Liver (tissue), 9 donors: Measurements from ENCODE around the gene CACNG6. TPM values are rescaled to one million over a fixed set of nuclear protein-coding genes. Genes with fewer than 3 reads are reported as not detected.

Experiments used
- DNase-seq: peaks from one replicate; pipeline ENCODE4 v3.0.0-alpha.2; 2017; ENCODE audit warnings: low spot score
- H3K27ac ChIP-seq, 2 donors: one replicate each; pipeline ENCODE4 v1.7.0; 2013; ENCODE audit warnings: inconsistent platforms in 2 of 2, low read length in 2 of 2, control low read depth in 1 of 2, low read depth in 1 of 2, mild to moderate bottlenecking in 1 of 2
- H3K27me3 ChIP-seq, 4 donors: one replicate each; pipeline versions ENCODE4 v1.6.1 to v1.7.0; 2013; ENCODE audit warnings: low read length in 3 of 4, inconsistent platforms in 1 of 4, mild to moderate bottlenecking in 1 of 4, moderate library complexity in 1 of 4; ENCODE audit not compliant: control insufficient read depth in 4 of 4, insufficient read depth in 4 of 4
- H3K36me3 ChIP-seq, 4 donors: one replicate each; pipeline versions ENCODE4 v1.6.1 to v1.7.0; 2013; ENCODE audit warnings: low read length in 3 of 4, mild to moderate bottlenecking in 3 of 4, low read depth in 1 of 4, moderate library complexity in 1 of 4; ENCODE audit not compliant: control insufficient read depth in 4 of 4, insufficient read depth in 3 of 4
- H3K4me1 ChIP-seq, 4 donors: one replicate each; pipeline versions ENCODE4 v1.6.1 to v1.7.0; 2013; ENCODE audit warnings: low read length in 3 of 4, mild to moderate bottlenecking in 3 of 4, moderate library complexity in 1 of 4; ENCODE audit not compliant: control insufficient read depth in 4 of 4, insufficient read depth in 4 of 4
- H3K4me3 ChIP-seq, 3 donors: one replicate each; pipeline versions ENCODE4 v1.6.1 to v1.7.0; 2013; ENCODE audit warnings: low read length in 3 of 3, control low read depth in 1 of 3, low read depth in 1 of 3, mild to moderate bottlenecking in 1 of 3
- H3K9ac ChIP-seq, 2 donors: one replicate each; pipeline ENCODE4 v1.7.0; 2013; ENCODE audit warnings: low read length in 2 of 2, mild to moderate bottlenecking in 2 of 2, moderate library complexity in 2 of 2, control low read depth in 1 of 2, low read depth in 1 of 2
- H3K9me3 ChIP-seq, 4 donors: one replicate each; pipeline versions ENCODE4 v1.6.1 to v1.7.0; 2013; ENCODE audit warnings: low read length in 3 of 4; ENCODE audit not compliant: control insufficient read depth in 4 of 4
- ATF3 ChIP-seq: IDR thresholded peaks from 2 replicates; pipeline ENCODE4 v1.6.1; 2016; ENCODE audit warnings: antibody characterized with exemption
- FOXA1 ChIP-seq: IDR thresholded peaks from 2 replicates; pipeline ENCODE4 v1.6.1; 2016; ENCODE audit warnings: antibody characterized with exemption
- GABPA ChIP-seq, 2 donors: IDR thresholded peaks in 1 of 2; conservative IDR thresholded peaks in 1 of 2; 2 replicates each; pipeline ENCODE4 v1.6.1; 2016; ENCODE audit warnings: antibody characterized with exemption in 2 of 2, mild to moderate bottlenecking in 1 of 2, moderate library complexity in 1 of 2
- HNF4A ChIP-seq, 2 donors: conservative IDR thresholded peaks; 2 replicates each; pipeline ENCODE4 v1.6.1; 2016; ENCODE audit warnings: antibody characterized with exemption in 2 of 2, mild to moderate bottlenecking in 2 of 2
- HNF4G ChIP-seq: IDR thresholded peaks from 2 replicates; pipeline ENCODE4 v1.6.1; 2016; ENCODE audit warnings: antibody characterized with exemption
- JUND ChIP-seq, 2 donors: IDR thresholded peaks; 2 replicates each; pipeline ENCODE4 v1.6.1; 2016; ENCODE audit warnings: antibody characterized with exemption in 2 of 2
- NR2F2 ChIP-seq: IDR thresholded peaks from 2 replicates; pipeline ENCODE4 v1.6.1; 2016; ENCODE audit warnings: antibody characterized with exemption
- RAD21 ChIP-seq, 2 donors: IDR thresholded peaks; 2 replicates each; pipeline ENCODE4 v1.6.1; 2016; ENCODE audit warnings: antibody characterized with exemption in 2 of 2, mild to moderate bottlenecking in 2 of 2
- RXRA ChIP-seq, 2 donors: IDR thresholded peaks; 2 replicates each; pipeline ENCODE4 v1.6.1; 2017 to 2018; ENCODE audit warnings: antibody characterized with exemption in 2 of 2, mild to moderate bottlenecking in 1 of 2
- SP1 ChIP-seq: IDR thresholded peaks from 2 replicates; pipeline ENCODE4 v1.6.1; 2018; ENCODE audit warnings: antibody characterized with exemption, mild to moderate bottlenecking
- TAF1 ChIP-seq: conservative IDR thresholded peaks from 2 replicates; pipeline ENCODE4 v1.6.1; 2016; ENCODE audit warnings: antibody characterized with exemption, mild to moderate bottlenecking
- YY1 ChIP-seq: IDR thresholded peaks from 2 replicates; pipeline ENCODE4 v1.6.1; 2016; ENCODE audit warnings: antibody characterized with exemption, mild to moderate bottlenecking
- WGBS: extraction: QIAGEN DNeasy Blood & Tissue Kit; methylation state at CpG from one replicate; pipeline ENCODE4 v1.1.7; 2013; 5-methylcytosine and 5-hydroxymethylcytosine counted together
- polyA plus RNA-seq, 2 donors: library from polyadenylated mRNA; stranded (reverse) in 1 of 2; unstranded in 1 of 2; fragments of 200-250 nt in 1 of 2; fragments of >200 nt in 1 of 2; fragmentation: Nextera tagmentation in 1 of 2; extraction: Ambion mirVana in 1 of 2; gene quantifications; one replicate each; pipeline versions ENCODE4 v1.2.1 to v1.2.3, GENCODE V29; 2013 to 2015
- total RNA-seq, 2 donors: library from RNA; depleted of rRNA; stranded (reverse); fragments of >200 nt; gene quantifications; one replicate each; pipeline ENCODE4 v1.2.3, GENCODE V29; 2014
- TF ChIP-seq, protein P1 (sequence below): IDR thresholded peaks from 2 replicates; pipeline ENCODE4 v1.6.1; 2016; ENCODE audit warnings: antibody characterized with exemption, mild to moderate bottlenecking
- TF ChIP-seq, protein P2 (sequence below): fragments of 150-350 bp; IDR thresholded peaks from 2 replicates; pipeline ENCODE4 v1.5.1; 2017; ENCODE audit warnings: improper control_type of control experiment, low read depth, low read length; ENCODE audit not compliant: missing input control
- TF ChIP-seq, protein P3 (sequence below): IDR thresholded peaks from 2 replicates; pipeline ENCODE4 v1.6.1; 2016; ENCODE audit warnings: antibody characterized with exemption
- donor health status: healthy.
- donor health status: healthy.
- donor health status: healthy.
- donor health status: healthy.
- donor health status: healthy.

The CACNG6 gene
- total and polyA plus RNA-seq, 4 donors = not detected

- Histone ChIP-seq H3K9me3 (no peaks in the 10 kb centered on the region), H3K27me3 (no peaks in the 10 kb centered on the region), H3K4me1 (no peaks in the 10 kb centered on the region), H3K4me3 (no peak overlapping the region), H3K36me3 (no peaks in the 10 kb centered on the region), H3K27ac (no peak overlapping the region), H3K9ac (no peak overlapping the region)
- WGBS = 79% methylated on average over 9 of the region's 9 CpGs
- DNase-seq = no peak
- TF ChIP-seq GABPA (IDR thresholded peaks at IDR 0.05 in 1 of 2, conservative IDR thresholded peaks at IDR 0.05 in 1 of 2) = no peak
- TF ChIP-seq JUND (IDR thresholded peaks at IDR 0.05) = no peak
- no peak for TF ChIP-seq ATF3
- no peak for TF ChIP-seq HNF4G
- TF ChIP-seq RXRA (IDR thresholded peaks at IDR 0.05) = no peak
- TF ChIP-seq HNF4A (conservative IDR thresholded peaks at IDR 0.05) = no peak
- no peak for TF ChIP-seq SP1
- TF ChIP-seq NR2F2 = no peak
- TF ChIP-seq FOXA1 = no peak
- TF ChIP-seq YY1 = no peak
- TF ChIP-seq RAD21 (IDR thresholded peaks at IDR 0.05) = no peak
- TF ChIP-seq, protein P1, sequence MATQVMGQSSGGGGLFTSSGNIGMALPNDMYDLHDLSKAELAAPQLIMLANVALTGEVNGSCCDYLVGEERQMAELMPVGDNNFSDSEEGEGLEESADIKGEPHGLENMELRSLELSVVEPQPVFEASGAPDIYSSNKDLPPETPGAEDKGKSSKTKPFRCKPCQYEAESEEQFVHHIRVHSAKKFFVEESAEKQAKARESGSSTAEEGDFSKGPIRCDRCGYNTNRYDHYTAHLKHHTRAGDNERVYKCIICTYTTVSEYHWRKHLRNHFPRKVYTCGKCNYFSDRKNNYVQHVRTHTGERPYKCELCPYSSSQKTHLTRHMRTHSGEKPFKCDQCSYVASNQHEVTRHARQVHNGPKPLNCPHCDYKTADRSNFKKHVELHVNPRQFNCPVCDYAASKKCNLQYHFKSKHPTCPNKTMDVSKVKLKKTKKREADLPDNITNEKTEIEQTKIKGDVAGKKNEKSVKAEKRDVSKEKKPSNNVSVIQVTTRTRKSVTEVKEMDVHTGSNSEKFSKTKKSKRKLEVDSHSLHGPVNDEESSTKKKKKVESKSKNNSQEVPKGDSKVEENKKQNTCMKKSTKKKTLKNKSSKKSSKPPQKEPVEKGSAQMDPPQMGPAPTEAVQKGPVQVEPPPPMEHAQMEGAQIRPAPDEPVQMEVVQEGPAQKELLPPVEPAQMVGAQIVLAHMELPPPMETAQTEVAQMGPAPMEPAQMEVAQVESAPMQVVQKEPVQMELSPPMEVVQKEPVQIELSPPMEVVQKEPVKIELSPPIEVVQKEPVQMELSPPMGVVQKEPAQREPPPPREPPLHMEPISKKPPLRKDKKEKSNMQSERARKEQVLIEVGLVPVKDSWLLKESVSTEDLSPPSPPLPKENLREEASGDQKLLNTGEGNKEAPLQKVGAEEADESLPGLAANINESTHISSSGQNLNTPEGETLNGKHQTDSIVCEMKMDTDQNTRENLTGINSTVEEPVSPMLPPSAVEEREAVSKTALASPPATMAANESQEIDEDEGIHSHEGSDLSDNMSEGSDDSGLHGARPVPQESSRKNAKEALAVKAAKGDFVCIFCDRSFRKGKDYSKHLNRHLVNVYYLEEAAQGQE = no peak
- TF ChIP-seq, protein P2, sequence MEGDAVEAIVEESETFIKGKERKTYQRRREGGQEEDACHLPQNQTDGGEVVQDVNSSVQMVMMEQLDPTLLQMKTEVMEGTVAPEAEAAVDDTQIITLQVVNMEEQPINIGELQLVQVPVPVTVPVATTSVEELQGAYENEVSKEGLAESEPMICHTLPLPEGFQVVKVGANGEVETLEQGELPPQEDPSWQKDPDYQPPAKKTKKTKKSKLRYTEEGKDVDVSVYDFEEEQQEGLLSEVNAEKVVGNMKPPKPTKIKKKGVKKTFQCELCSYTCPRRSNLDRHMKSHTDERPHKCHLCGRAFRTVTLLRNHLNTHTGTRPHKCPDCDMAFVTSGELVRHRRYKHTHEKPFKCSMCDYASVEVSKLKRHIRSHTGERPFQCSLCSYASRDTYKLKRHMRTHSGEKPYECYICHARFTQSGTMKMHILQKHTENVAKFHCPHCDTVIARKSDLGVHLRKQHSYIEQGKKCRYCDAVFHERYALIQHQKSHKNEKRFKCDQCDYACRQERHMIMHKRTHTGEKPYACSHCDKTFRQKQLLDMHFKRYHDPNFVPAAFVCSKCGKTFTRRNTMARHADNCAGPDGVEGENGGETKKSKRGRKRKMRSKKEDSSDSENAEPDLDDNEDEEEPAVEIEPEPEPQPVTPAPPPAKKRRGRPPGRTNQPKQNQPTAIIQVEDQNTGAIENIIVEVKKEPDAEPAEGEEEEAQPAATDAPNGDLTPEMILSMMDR = no peak
- no peak for TF ChIP-seq TAF1
- TF ChIP-seq, protein P3, sequence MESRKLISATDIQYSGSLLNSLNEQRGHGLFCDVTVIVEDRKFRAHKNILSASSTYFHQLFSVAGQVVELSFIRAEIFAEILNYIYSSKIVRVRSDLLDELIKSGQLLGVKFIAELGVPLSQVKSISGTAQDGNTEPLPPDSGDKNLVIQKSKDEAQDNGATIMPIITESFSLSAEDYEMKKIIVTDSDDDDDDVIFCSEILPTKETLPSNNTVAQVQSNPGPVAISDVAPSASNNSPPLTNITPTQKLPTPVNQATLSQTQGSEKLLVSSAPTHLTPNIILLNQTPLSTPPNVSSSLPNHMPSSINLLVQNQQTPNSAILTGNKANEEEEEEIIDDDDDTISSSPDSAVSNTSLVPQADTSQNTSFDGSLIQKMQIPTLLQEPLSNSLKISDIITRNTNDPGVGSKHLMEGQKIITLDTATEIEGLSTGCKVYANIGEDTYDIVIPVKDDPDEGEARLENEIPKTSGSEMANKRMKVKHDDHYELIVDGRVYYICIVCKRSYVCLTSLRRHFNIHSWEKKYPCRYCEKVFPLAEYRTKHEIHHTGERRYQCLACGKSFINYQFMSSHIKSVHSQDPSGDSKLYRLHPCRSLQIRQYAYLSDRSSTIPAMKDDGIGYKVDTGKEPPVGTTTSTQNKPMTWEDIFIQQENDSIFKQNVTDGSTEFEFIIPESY = no peak
These were observed 39.5 kb upstream of the CACNG6 start for GRCh38 chr19:53951947-53952346.

- peaks cover 2 to 8% (median 4%) of the 10 kb centered on the region in 4 donors for H3K27me3 ChIP-seq
These were observed 38.1 kb upstream of the CACNG6 start for GRCh38 chr19:53953383-53953782.

More at GRCh38 chr19:53953383-53953782, 38.1 kb upstream of the CACNG6 start:
- 86% methylated on average over 8 of the region's 8 CpGs for WGBS
- no peaks in the 10 kb centered on the region for H3K36me3 ChIP-seq
- H3K9me3 ChIP-seq = no peaks in the 10 kb centered on the region
- no peak overlapping the region for H3K9ac ChIP-seq
- no peak overlapping the region for H3K27ac ChIP-seq
- no peaks in the 10 kb centered on the region for H3K4me1 ChIP-seq
- no peak overlapping the region for H3K4me3 ChIP-seq
- no peak for DNase-seq
- TF ChIP-seq, protein P3 = no peak
- TF ChIP-seq TAF1 = no peak
- TF ChIP-seq HNF4G = no peak
- TF ChIP-seq, protein P2 = no peak
- no peak for TF ChIP-seq FOXA1
- no peak for TF ChIP-seq JUND (IDR thresholded peaks at IDR 0.05)
